HCT116 (cell line): Measurements from ENCODE around the gene DLG2. TPM values are rescaled to one million over a fixed set of nuclear protein-coding genes. Genes with fewer than 3 reads are reported as not detected.

Experiments used
- ATAC-seq: fragments of 200-7000 bp; cut with Tn5 transposase; 2 replicates; pipeline ENCODE4 v1.9.1; 2020; ENCODE audit warnings: mild to moderate bottlenecking, moderate library complexity
- BruUV-seq: library from RNA; stranded (reverse); fragments of 400-500 nt; replicated peaks from 2 replicates; lab custom pipeline; 2021; lab: Mats Ljungman, UMichigan
- CTCF ChIA-PET: fragments of 300-600 bp; sonication (Branson Sonifier 250); formaldehyde crosslinking; loops from one replicate; lab custom pipeline; 2021; ENCODE audit warnings: antibody characterized with exemption; lab: Charles Lee
- POLR2A ChIA-PET: fragments of 300-600, 350-600 bp; sonication (Branson Sonifier 250); formaldehyde crosslinking; loops from one replicate; lab custom pipeline; 2021; ENCODE audit warnings: antibody characterized with exemption; lab: Charles Lee
- RAD21 ChIA-PET, 2 experiments: fragments of 300-600 bp; sonication (Branson Sonifier 250); formaldehyde crosslinking; loops; one replicate each; lab custom pipeline; 2023; ENCODE audit warnings: low total read pairs in 2 of 2; ENCODE audit not compliant: uncharacterized antibody in 2 of 2, unreplicated experiment in 2 of 2, low non-redundant PET in 1 of 2; lab: Charles Lee
- DNase-seq: peaks from one replicate; pipeline ENCODE4 v3.0.0-alpha.2; 2010; ENCODE audit warnings: low read depth, low spot score
- H2AFZ ChIP-seq: fragments of 200-600 bp; shearing (Covaris generic), sonication (generic); 2 replicates; pipeline ENCODE4 v1.6.1; 2017; ENCODE audit warnings: low read depth, mixed run types, mixed read lengths, antibody characterized with exemption, low read length; ENCODE audit not compliant: poor library complexity, severe bottlenecking
- H3K27ac ChIP-seq: 2 replicates; pipeline ENCODE4 v1.5.1; 2012; ENCODE audit warnings: low read depth, low read length
- H3K27me3 ChIP-seq: fragments of 200-600 bp; sonication (generic); 2 replicates; pipeline ENCODE4 v1.6.1; 2016; ENCODE audit warnings: mixed run types, low read length, mixed read lengths; ENCODE audit not compliant: insufficient read depth
- H3K36me3 ChIP-seq, 2 experiments: fragments of 200-500 bp in 1 of 2; fragments of 200-600 bp in 1 of 2; sonication (Bioruptor generic) in 1 of 2; sonication (generic) in 1 of 2; 2 replicates each; pipeline versions ENCODE4 v1.5.1 to v1.6.1; 2014 to 2016; ENCODE audit warnings: low read length in 2 of 2, inconsistent platforms in 1 of 2, mixed read lengths in 1 of 2, mixed run types in 1 of 2; ENCODE audit not compliant: insufficient read depth in 2 of 2, control insufficient read depth in 1 of 2
- H3K4me1 ChIP-seq, 2 experiments: fragments of 200-600 bp in 1 of 2; sonication (generic) in 1 of 2; 2 replicates each; pipeline versions ENCODE4 v1.5.1 to v1.6.1; 2012 to 2017; ENCODE audit warnings: low read length in 2 of 2, inconsistent platforms in 1 of 2, mild to moderate bottlenecking in 1 of 2, mixed read lengths in 1 of 2, mixed run types in 1 of 2, moderate library complexity in 1 of 2; ENCODE audit not compliant: insufficient read depth in 2 of 2, control insufficient read depth in 1 of 2
- H3K4me2 ChIP-seq: fragments of 200-600 bp; sonication (generic); 2 replicates; pipeline ENCODE4 v1.6.1; 2017; ENCODE audit warnings: mixed run types, low read length, mixed read lengths
- H3K4me3 ChIP-seq, 2 experiments: fragments of 200-600 bp in 1 of 2; sonication (generic) in 1 of 2; replicated peaks in 1 of 2; 2 replicates each; pipeline ENCODE4 v1.5.1; 2011 to 2016; ENCODE audit warnings: low read length in 2 of 2, control low read depth in 1 of 2, low read depth in 1 of 2, mild to moderate bottlenecking in 1 of 2, mixed read lengths in 1 of 2, mixed run types in 1 of 2
- H3K79me2 ChIP-seq: fragments of 200-600 bp; sonication (generic); 2 replicates; pipeline ENCODE4 v1.6.1; 2017; ENCODE audit warnings: mild to moderate bottlenecking, mixed run types, low read length, moderate library complexity, mixed read lengths; ENCODE audit not compliant: insufficient read depth
- H3K9ac ChIP-seq: fragments of 200-600 bp; sonication (generic); 2 replicates; pipeline ENCODE4 v1.6.1; 2016; ENCODE audit warnings: low read length, mixed read lengths
- H3K9me2 ChIP-seq: fragments of 200-600 bp; sonication (generic), shearing (Covaris generic); 2 replicates; pipeline ENCODE4 v1.6.1; 2017; ENCODE audit warnings: mixed run types, mild to moderate bottlenecking, moderate library complexity; ENCODE audit not compliant: insufficient read depth
- H3K9me3 ChIP-seq, 2 experiments: fragments of 200-500 bp in 1 of 2; fragments of 200-600 bp in 1 of 2; sonication (Bioruptor generic) in 1 of 2; sonication (generic) in 1 of 2; 2 replicates each; pipeline ENCODE4 v1.6.1; 2014 to 2017; ENCODE audit warnings: low read length in 2 of 2, mixed read lengths in 2 of 2, inconsistent platforms in 1 of 2, low read depth in 1 of 2, mild to moderate bottlenecking in 1 of 2, mixed run types in 1 of 2, moderate library complexity in 1 of 2; ENCODE audit not compliant: control insufficient read depth in 1 of 2, insufficient read depth in 1 of 2
- H4K20me1 ChIP-seq: fragments of 200-600 bp; sonication (generic), shearing (Covaris generic); 2 replicates; pipeline ENCODE4 v1.6.1; 2017; ENCODE audit warnings: mixed run types, mild to moderate bottlenecking, moderate library complexity; ENCODE audit not compliant: insufficient read depth
- CBX3 ChIP-seq: IDR thresholded peaks from 2 replicates; pipeline ENCODE4 v1.6.1; 2012; ENCODE audit warnings: low read depth
- CEBPB ChIP-seq: IDR thresholded peaks from 2 replicates; pipeline ENCODE4 v1.6.1; 2012; ENCODE audit warnings: low read depth
- CTCF ChIP-seq, 3 experiments: fragments of 200-600 bp in 1 of 3; sonication (generic) in 1 of 3; IDR thresholded peaks in 2 of 3; conservative IDR thresholded peaks in 1 of 3; 2 replicates each; pipeline ENCODE4 v1.5.1; 2012 to 2017; ENCODE audit warnings: low read depth in 2 of 3, low read length in 2 of 3, antibody characterized with exemption in 1 of 3, borderline replicate concordance in 1 of 3, control low read depth in 1 of 3, mild to moderate bottlenecking in 1 of 3, mixed read lengths in 1 of 3, mixed run types in 1 of 3, moderate library complexity in 1 of 3; ENCODE audit not compliant: insufficient read depth in 1 of 3
- ELF1 ChIP-seq: IDR thresholded peaks from 2 replicates; pipeline ENCODE4 v1.6.1; 2012; ENCODE audit warnings: low read depth, borderline replicate concordance
- MAX ChIP-seq: IDR thresholded peaks from 2 replicates; pipeline ENCODE4 v1.6.1; 2012
- POLR2AphosphoS5 ChIP-seq: IDR thresholded peaks from 2 replicates; pipeline ENCODE4 v1.6.1; 2011; ENCODE audit warnings: mild to moderate bottlenecking, low read depth, low read length, moderate library complexity
- RAD21 ChIP-seq: IDR thresholded peaks from 2 replicates; pipeline ENCODE4 v1.6.1; 2012; ENCODE audit warnings: low read depth, mild to moderate bottlenecking
- REST ChIP-seq: IDR thresholded peaks from 2 replicates; pipeline ENCODE4 v1.6.1; 2012; ENCODE audit warnings: low read depth
- SIN3A ChIP-seq: IDR thresholded peaks from 2 replicates; pipeline ENCODE4 v1.6.1; 2012; ENCODE audit warnings: low read depth
- SP1 ChIP-seq: IDR thresholded peaks from 2 replicates; pipeline ENCODE4 v1.6.1; 2012; ENCODE audit warnings: low read depth
- SRF ChIP-seq: IDR thresholded peaks from 2 replicates; pipeline ENCODE4 v1.6.1; 2012; ENCODE audit warnings: low read depth
- TCF7L2 ChIP-seq: IDR thresholded peaks from 2 replicates; pipeline ENCODE4 v1.7.0; 2011; ENCODE audit warnings: borderline replicate concordance, inconsistent platforms; ENCODE audit not compliant: insufficient read depth, insufficient read length; ENCODE audit errors: extremely low read depth
- YY1 ChIP-seq: IDR thresholded peaks from 2 replicates; pipeline ENCODE4 v1.6.1; 2011; ENCODE audit warnings: low read length, low read depth, moderate library complexity, mild to moderate bottlenecking; ENCODE audit not compliant: insufficient replicate concordance; ENCODE audit errors: extremely low read depth
- ZBTB33 ChIP-seq: IDR thresholded peaks from 2 replicates; pipeline ENCODE4 v1.6.1; 2011; ENCODE audit warnings: mild to moderate bottlenecking, low read length, moderate library complexity; ENCODE audit not compliant: insufficient replicate concordance; ENCODE audit errors: extremely low read depth
- intact Hi-C: fragments of 100-400 bp; cut with micrococcal nuclease; formaldehyde crosslinking; loops from 2 replicates; pipeline ENCODE4 v1.10.0; 2022
- total RNA-seq: library from RNA; stranded (reverse); gene quantifications from one replicate; pipeline ENCODE4 v1.2.1, GENCODE V29; 2021; ENCODE audit not compliant: unreplicated experiment

The DLG2 gene
- total RNA-seq, 1 experiment from 2014 or later: 2.4 TPM

- H3K4me2 ChIP-seq: no peak overlapping the region
- no peaks in the 10 kb centered on the region for H3K4me1 ChIP-seq
- no peaks in the 10 kb centered on the region for H3K79me2 ChIP-seq
- H3K27ac ChIP-seq: no peak overlapping the region
- ChIA-PET RAD21 (no interaction called here), POLR2A (no interaction called here), CTCF (no interaction called here)
- no peaks in the 10 kb centered on the region; the same call in 1 of the 2 replicates for H4K20me1 ChIP-seq
- no peaks in the 10 kb centered on the region for H3K36me3 ChIP-seq
- H2AFZ ChIP-seq: no peak overlapping the region
- H3K9me2 ChIP-seq: no peaks in the 10 kb centered on the region
- no TSS peak for BruUV-seq
- no peaks in the 10 kb centered on the region for H3K9me3 ChIP-seq
- DNase-seq (no peak), ATAC-seq (no peak)
- intact Hi-C loops: no loop called here
- peaks cover 4% of the 10 kb centered on the region; the same call in 1 of the 2 replicates for H3K27me3 ChIP-seq
- H3K4me3 ChIP-seq: no peak overlapping the region
- TF ChIP-seq SP1: no peak
- TF ChIP-seq RAD21: no peak
- no peak for TF ChIP-seq TCF7L2
- no peak for TF ChIP-seq SRF
- no peak for TF ChIP-seq MAX
- no peak for TF ChIP-seq ELF1
- TF ChIP-seq ZBTB33: no peak
- TF ChIP-seq CTCF (IDR thresholded peaks at IDR 0.05 in 2 of 3, conservative IDR thresholded peaks at IDR 0.05 in 1 of 3; ENCODE audit: borderline replicate concordance in 1 of 3, insufficient read depth in 1 of 3, low read depth in 2 of 3, low read length in 2 of 3): no peak
- no peak for TF ChIP-seq SIN3A
- no peak for TF ChIP-seq REST
- TF ChIP-seq POLR2AphosphoS5: no peak
- TF ChIP-seq CEBPB: no peak
- no peak for TF ChIP-seq CBX3
- no peak for TF ChIP-seq YY1
- no peak overlapping the region for H3K9ac ChIP-seq
Observed at GRCh38 chr11:84720706-84721402, 906.3 kb downstream of the DLG2 start.
